NCI-H187 (cell line): ENCODE results near the gene LRRC14B.

Experiments used
- DNase-seq, 2 experiments: peaks; one replicate each; lab custom pipeline; 2025; lab: John Stamatoyannopoulos, UW

Gene LRRC14B

DNA sequence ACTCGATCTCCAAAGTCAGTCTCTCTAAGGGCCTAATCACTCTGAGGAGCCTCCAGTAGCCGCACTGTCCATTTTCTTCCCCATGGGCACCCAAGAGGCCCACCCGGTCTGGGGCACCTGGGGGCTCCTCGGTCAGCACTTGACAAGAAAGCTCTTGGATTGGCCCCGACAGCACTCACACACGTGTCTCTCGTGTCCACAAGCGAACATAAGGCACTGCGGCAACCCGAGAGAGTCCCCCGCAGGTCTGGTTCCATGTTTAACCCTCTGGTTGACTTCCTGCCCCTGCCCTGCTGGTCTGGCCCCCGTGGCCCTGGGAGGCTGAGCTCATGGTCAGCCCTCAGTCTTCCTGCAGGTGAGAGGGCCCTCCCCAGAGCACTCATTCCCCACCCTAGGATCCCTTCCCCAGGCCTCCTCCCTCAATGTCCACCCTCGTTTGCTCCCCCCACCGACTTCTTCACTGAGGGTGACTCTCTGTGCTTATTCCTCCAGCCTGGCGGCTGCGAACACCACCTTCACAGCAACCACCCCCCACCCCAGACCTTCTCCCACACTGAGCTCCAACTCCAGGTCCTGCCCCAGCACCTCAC lies 16.3 kb upstream of the LRRC14B start:
- no peak for DNase-seq

DNA sequence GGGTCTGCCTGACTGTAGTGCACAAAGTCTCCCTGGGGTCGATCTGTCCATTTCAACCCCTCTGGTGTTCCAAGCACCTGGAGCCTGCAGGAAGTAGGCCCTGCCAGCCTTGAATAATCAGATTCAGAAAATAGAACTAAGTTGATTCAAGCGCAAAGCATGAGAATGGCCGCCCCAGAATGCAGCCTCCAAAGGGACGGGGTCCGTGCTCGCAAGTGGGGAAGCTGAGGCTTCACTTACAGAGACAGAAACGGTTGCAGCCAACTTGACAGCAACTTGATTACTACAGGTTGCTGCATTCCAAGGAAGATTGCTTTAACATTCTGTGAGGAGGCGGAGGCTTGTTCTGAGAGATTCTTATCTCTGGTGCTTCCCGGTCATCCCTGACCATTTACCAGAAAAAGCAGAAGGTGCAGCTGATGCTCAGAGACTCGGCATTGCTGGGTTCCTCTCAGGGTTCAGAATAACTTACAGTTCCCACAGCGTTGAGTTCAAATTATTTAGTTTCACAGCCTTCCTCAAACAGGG lies 14.9 kb upstream of the LRRC14B start:
- DNase-seq: no peak

DNA sequence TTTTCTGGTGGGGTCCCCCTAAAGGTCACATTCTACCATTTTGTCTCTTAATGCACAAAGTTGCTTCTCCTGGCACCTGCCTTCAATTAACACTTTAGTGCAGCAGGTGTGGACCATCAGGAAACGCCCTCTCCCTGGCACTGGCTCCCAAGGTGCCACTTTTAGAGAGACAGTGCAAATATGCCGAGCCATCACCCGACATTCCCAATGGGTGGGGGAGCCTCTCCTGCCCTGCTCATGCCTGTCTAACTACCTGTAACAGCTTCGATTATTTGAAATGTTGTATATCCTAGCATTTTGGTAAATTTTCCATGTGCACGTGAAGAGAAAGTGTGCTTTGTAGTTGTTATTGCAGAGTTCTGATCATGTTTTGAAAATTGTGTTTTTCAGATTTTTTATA lies 13.2 kb upstream of the LRRC14B start:
- DNase-seq: no peak

GRCh38 chr5:179401-179800 lies 11.9 kb upstream of the LRRC14B start:
- DNase-seq: no peak

GRCh38 chr5:180286-180918 lies 10.9 kb upstream of the LRRC14B start:
- DNase-seq: no peak

GRCh38 chr5:181160-181559 lies 10.1 kb upstream of the LRRC14B start:
- DNase-seq: no peak

- DNase-seq: no peak
Measured at GRCh38 chr5:181566-181965, 9.7 kb upstream of the LRRC14B start.

DNA sequence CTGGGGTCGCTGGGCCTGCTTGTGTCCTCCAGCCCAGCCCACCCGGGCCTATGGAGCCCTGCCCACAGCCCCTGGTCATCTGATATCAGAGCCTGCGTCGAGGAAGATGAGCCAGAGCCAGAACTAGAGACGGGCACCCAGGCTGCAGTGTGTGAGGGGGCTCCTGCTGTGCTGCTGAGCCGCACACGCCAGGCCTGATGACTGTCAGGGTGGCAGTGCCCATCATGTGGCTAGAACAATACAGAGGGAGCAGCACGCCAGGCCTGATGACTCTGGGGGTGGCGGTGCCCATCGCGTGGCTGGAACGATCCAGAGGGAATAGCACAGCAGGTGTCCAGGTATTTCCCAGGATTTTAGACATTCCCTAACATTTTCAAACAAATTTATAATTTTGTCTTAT lies 9.2 kb upstream of the LRRC14B start:
- DNase-seq: no peak

DNA sequence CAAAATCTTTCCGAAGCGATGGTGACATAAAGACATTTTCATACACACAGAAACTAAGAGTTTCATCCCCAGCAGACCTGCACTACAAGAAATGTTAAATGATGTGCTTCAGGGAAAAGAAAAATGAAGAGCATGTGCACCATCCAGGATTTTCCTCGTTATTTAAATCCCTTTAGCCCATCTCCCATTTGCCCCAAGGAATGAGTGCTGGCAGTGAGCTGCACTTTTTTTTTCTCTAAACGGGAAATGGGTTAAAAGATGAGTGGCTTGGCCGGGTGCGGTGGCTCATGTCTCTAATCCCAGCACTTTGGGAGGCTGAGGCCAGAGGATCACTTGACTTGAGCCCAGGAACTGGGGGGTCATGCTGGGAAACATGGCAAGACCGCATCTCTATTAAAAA lies 6.8 kb upstream of the LRRC14B start:
- no peak for DNase-seq

DNA sequence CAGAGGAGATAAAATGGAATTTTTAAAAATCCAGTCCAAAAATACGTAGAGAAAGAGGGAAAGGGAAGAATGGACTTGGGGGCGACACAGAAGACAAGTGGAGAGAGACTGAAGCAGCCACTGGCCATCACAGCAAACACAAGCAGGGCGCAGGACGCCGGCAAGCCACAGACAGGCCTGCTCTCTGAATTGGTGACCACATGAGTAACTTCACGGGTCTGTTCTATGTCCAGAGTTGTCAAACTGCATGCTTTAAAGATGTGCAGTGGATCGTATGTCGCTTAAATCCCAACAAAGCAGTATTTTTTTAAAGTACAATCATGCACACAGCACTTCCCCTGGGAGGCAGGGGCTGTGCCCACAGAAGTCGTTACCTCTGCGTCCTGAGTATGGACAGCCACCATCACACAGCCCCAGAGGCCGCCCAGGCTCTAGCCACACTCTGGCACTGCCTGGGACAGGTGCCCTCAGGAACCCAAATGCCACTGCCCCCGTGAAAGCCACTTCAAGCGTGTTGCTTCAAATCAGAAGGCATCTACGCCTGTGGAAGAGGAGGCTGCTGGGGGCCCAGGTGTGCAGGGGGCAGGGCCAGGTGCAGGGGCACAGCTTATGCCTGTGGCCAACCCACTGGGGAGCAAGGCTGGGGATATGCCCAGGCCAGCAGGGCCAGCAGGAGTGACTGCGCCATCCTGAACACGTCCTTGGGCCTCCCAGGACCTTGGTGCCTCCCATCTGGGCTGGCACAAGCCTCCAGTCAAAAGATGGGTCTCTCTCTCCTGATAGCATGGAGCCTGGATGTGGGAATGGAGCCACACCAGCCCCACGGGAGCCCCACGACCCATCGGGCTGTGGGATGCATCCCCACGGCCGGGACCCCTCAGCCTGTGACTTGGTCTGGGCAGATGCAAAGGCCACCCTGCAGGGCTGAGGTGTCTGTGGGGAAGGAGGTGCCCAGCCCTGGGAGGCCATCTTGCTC lies 5.9 kb upstream of the LRRC14B start:
- no peak for DNase-seq

DNA sequence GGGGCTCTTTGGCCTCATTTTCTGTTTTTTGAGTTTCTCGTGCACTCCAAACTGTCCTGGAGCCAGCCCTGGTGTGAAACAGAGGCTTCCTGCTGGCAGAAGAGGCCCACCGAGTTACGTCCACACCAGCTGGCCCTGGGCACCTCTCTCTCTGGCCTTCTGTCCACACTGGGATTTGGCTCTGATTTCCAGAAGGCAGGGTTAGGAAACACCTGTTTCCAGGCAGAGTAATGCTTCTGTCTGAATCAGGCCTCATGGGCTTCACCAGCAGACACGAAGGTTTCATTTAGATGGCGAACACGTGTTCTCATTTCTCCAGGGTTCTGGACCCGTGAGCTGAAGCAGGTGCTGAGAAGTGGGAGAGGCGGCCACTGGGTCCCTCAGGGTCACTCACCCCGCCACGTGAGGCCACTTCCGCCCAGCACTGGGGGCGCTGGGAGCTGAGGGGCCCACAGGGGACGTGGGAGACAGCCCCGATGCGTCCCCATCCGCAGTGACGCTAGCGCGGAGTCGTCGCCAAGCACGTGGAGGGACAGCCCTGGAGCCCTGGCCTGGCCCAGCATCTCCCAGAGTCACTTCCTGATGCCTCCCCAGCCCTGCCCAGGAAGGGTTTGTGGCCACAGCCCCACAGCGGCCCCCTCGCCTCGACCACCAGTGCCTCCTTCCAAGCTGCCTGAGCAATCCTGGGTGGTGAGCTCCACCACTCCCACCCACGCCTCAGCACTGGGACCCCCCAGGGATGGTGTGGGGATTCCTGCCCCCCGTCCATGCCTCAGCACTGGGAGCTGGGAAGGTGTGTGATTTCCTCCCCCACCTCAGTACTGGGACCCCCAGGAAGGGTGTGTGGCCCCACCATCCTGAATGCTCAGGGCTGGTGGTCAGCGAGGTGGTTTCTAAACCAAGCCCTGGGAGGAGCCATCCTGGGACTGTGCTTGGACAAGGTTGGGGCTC lies 4.9 kb upstream of the LRRC14B start:
- no peak for DNase-seq

DNA sequence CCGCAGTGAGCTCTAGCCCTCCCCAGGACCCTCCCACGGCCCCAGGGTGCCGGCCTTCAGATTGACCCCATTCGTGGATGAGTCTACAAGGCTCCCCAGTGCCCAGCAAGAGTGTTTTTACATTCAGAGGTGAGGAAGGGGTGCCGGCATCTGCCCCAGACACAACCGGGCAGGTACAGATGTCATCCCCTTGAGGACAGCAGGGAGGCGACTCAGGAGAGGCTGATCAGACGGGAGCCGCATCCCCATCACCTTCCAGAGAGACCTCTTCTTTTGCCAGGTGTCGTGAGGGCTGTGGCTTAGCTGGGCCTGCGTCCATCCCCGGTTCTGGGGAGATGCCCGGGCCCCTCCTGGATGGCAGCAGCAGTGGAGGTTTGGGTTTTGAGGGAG lies 4.3 kb upstream of the LRRC14B start:
- no peak for DNase-seq

DNA sequence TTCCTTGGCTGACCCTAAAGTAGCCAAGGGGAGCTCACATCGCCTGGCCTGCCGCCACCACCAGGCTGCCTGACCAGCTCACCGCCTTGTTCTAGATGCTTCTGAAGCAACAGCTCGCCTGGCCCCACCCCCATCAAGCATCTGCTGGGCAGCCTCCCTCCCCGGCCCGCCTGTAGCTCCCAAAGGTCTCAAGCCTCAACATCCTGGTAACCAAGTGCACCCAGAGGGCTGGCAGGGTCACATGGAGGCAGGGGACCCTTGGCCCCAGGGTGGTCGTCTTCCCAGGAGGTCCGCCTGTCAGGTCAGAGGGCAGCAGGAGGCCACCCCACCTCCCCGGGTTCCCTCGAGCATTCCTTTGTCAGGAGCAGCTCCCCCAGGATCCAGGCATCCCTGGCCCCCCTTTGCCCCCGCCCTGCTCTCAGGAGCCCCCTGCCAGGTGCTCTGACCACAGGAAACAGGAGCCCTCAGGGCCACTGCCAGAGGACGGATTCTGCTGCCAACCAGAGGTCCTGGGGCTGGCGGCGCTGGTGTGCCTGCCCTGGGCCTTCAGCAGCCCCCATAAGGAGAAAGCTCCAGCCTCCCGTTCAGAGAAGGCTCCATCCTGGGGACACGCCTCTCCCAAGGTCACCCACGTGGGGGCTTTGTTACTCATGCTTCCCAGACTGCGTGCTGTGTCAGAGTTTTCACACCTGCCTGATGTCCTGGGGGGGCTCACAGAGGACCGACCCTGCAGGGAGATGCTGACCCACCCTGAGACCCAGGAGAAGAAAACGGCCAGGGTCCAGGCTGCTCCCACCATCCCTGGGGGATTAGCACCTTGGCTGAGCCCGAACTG lies 3.5 kb upstream of the LRRC14B start:
- no peak for DNase-seq

DNA sequence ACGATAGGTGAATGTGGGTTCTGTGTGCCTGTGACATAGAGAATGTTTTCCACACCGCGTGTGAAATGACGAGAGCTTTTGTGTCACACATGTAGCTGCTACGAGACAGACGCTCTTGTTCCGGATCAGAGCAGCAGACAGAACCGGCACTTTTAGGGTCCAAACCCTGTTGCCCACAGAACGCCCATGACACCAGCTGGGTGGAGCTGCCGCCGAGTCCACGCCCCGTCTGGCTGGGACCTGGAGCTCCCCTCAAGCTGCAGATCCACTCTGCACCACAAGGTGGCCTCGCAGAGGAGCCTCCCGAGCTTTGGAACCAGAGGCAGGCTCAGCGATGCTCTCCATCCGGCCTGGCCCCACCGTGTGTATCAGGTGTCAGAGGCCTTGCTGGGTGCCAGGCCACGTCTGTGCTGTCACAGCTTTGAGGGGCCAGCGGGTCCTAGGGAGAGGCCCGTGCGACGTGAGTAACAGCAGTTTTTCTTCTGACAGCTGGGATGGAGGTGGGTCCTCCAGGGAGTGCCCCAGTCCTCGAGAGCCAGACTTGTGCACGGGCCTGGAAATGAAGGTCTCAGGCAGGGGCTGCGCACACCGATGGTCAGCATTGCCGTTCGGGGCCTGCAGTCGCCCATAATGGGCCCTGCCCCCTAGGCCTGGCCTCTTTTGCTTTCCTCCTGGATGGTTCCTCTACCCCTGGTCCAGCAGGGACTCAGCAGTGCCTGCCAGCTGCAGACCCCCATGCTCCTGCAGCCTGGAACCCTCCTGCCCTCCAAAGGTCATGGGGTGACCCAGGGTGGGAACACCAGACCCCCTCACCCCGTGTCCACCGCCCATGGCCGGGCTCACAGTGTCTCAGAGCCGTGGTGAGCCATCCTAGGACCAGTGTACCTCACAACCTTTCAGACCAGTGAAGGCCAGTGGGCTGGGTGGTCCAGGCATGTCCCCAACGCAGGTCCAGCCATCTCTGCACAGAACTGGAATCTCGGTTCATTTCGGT lies 2.5 kb upstream of the LRRC14B start:
- DNase-seq: peak; percentile 72 to 84

GRCh38 chr5:189486-189885 lies 1.8 kb upstream of the LRRC14B start:
- DNase-seq: no peak

DNA sequence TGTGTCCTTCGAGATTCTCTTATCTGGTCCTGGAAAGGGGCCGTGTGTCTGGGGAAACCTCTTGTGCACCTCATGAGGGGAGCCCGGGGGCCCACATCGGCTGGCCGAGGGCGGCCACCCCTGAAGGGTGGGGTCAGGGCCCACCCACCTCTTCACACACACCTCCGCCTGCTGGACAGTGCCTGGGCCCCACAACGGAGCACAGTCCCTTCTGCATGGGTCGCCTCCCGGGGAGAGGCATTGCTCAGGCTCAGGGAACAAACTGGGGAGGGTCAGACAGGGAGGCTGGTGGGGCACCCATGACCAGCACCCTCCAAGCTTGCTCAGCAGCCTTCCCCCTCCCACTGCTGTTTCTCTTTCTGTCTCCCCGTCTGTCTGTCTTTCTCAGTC lies 1.3 kb upstream of the LRRC14B start:
- DNase-seq: no peak

GRCh38 chr5:190366-191035 lies 794 bp upstream of the LRRC14B start:
- DNase-seq: no peak

DNA sequence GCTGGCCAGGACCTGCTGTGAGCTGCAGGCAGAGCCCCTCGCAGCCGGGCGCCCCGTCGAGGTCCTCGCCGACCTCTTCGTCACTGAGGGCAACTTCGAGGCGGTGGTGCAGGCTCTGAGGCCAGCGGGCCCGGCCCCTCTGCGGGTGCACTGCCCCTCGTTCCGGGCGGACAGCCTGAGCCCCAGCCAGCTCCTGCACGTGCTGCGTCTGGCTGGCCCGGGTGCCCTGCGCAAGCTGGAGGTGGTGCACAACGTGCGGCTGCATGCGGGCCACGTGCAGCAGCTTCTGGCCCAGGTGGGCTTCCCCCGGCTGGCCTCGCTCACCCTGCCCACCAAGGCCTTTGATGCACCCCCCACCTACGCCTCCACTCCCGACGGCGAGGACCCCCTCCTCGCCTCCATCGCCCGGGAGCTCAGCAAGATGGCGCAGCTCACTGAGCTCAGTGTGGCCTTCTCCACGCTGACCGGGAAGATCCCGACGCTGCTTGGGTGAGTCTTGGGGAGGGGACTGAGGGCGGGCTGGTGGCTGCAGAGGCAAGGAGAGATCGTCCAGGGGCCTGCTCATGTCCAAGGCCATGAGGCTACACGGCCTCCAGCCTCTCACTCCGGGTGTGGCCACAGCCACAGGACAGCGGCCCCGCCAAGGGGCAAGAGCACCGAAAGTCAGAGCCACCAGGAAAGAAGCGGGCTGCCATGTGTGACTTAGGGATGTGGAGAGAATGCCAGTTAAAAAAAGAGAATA lies 825 bp downstream of the LRRC14B start:
- no peak for DNase-seq

- DNase-seq: no peak
Measured at GRCh38 chr5:192691-192969, 1.3 kb downstream of the LRRC14B start.
